Gastroesophageal sphincter (tissue), 3 donors: Measurements from ENCODE around the gene TRPC4AP.

Experiments used
- EP300 ChIP-seq: sonication (generic); formaldehyde crosslinking; IDR thresholded peaks from one replicate; pipeline ENCODE4 v1.6.1; 2017; ENCODE audit warnings: antibody characterized with exemption, mild to moderate bottlenecking
- POLR2A ChIP-seq, 2 donors: fragments of 450-650 bp; IDR thresholded peaks; one replicate each; pipeline ENCODE4 v1.6.1; 2017; ENCODE audit warnings: antibody characterized with exemption in 2 of 2, mild to moderate bottlenecking in 2 of 2, moderate library complexity in 1 of 2
- POLR2AphosphoS5 ChIP-seq: sonication (generic); formaldehyde crosslinking; IDR thresholded peaks from one replicate; pipeline ENCODE4 v1.6.1; 2017; ENCODE audit warnings: antibody characterized with exemption
- TF ChIP-seq, protein P1 (sequence below), 4 experiments: fragments of 200-600 bp in 2 of 4; fragments of 450-650 bp in 2 of 4; sonication (generic) in 1 of 4; IDR thresholded peaks; one replicate each; pipeline ENCODE4 v1.5.1; 2017 to 2019; ENCODE audit warnings: antibody characterized with exemption in 4 of 4, mild to moderate bottlenecking in 2 of 4, moderate library complexity in 2 of 4

DNA sequence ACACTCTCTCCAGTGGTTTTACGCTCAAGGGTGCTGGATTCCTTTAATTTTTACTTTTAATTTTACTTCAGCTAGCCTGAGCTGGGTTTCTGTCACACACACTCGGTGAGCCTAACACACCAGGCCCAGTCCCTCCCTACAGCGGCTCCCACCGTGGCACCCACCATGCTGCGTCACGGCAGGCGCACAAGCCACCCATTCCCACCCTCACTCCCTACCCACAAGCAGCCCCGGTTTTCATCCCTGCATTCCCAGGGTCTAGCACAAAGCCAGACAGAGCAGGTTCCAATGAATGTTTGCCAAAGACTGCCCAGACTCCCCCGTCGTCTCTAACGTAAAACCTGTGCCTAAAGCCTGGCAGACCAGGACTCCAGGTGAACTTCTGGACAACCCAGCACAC is 86.6 kb downstream of the TRPC4AP start:
- TF ChIP-seq POLR2A (IDR thresholded peaks at IDR 0.05) (no peak), POLR2AphosphoS5 (no peak), EP300 (no peak)
- TF ChIP-seq, protein P1, sequence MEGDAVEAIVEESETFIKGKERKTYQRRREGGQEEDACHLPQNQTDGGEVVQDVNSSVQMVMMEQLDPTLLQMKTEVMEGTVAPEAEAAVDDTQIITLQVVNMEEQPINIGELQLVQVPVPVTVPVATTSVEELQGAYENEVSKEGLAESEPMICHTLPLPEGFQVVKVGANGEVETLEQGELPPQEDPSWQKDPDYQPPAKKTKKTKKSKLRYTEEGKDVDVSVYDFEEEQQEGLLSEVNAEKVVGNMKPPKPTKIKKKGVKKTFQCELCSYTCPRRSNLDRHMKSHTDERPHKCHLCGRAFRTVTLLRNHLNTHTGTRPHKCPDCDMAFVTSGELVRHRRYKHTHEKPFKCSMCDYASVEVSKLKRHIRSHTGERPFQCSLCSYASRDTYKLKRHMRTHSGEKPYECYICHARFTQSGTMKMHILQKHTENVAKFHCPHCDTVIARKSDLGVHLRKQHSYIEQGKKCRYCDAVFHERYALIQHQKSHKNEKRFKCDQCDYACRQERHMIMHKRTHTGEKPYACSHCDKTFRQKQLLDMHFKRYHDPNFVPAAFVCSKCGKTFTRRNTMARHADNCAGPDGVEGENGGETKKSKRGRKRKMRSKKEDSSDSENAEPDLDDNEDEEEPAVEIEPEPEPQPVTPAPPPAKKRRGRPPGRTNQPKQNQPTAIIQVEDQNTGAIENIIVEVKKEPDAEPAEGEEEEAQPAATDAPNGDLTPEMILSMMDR (IDR thresholded peaks at IDR 0.05) = no peak
